Suppressor macrophage treated with lipopolysaccharide for 4 hours (primary cell): Measurements from ENCODE around the gene EPN3.

Experiments used
- DNase-seq: peaks from one replicate; pipeline ENCODE4 v3.0.0-alpha.2; 2020

The EPN3 gene

GRCh38 chr17:50536683-50537646, 4.4 kb downstream of the EPN3 start:
- no peak for DNase-seq

GRCh38 chr17:50537721-50538548, 5.4 kb downstream of the EPN3 start:
- DNase-seq, result no peak

GRCh38 chr17:50538549-50539410, 6.2 kb downstream of the EPN3 start:
- no peak for DNase-seq

GRCh38 chr17:50539762-50540559, 7.4 kb downstream of the EPN3 start:
- no peak for DNase-seq

- DNase-seq, result no peak
Observed at GRCh38 chr17:50540560-50541401, 8.2 kb downstream of the EPN3 start.

GRCh38 chr17:50541402-50541715, 8.8 kb downstream of the EPN3 start:
- no peak for DNase-seq

- DNase-seq, result peak; percentile 91
Observed at GRCh38 chr17:50541716-50542688, 9.5 kb downstream of the EPN3 start.

GRCh38 chr17:50542795-50543774, 10.6 kb downstream of the EPN3 start:
- DNase-seq, result no peak

- DNase-seq, result peak; percentile 39
Observed at GRCh38 chr17:50544516-50544915, 12.0 kb downstream of the EPN3 start.

- DNase-seq, result no peak
Observed at GRCh38 chr17:50545311-50545710, 12.8 kb downstream of the EPN3 start.

GRCh38 chr17:50546701-50547034, 14.1 kb downstream of the EPN3 start:
- no peak for DNase-seq

GRCh38 chr17:50547035-50547735, 14.7 kb downstream of the EPN3 start, which contains the start of gene SPATA20:
Gene SPATA20 (plus strand): TSS chr17:50547174. CDS start chr17:50547209, 35 bp downstream.
- peak; percentile 97 for DNase-seq

GRCh38 chr17:50547736-50548083, 15.2 kb downstream of the EPN3 start:
- DNase-seq, result no peak

GRCh38 chr17:50548831-50549230, 16.3 kb downstream of the EPN3 start:
- no peak for DNase-seq

- no peak for DNase-seq
Observed at GRCh38 chr17:50549256-50549941, 16.9 kb downstream of the EPN3 start.

GRCh38 chr17:50549969-50550368, 17.4 kb downstream of the EPN3 start:
- DNase-seq, result no peak

- DNase-seq, result peak; percentile 71
Observed at GRCh38 chr17:50550661-50551432, 18.3 kb downstream of the EPN3 start.
